GM23338 (cell line): ENCODE results near the gene FNDC3B. TPM values are rescaled to one million over a fixed set of nuclear protein-coding genes. Genes with fewer than 3 reads are reported as not detected.
A peak's percentile ranks its signal among the peaks of the same experiment; 100 is the strongest.

ENCODE experiments used
- ATAC-seq: fragments of 200-7000 bp; cut with Tn5 transposase; 3 replicates; pipeline ENCODE4 v1.9.1; 2020
- DNase-seq: peaks from one replicate; pipeline ENCODE4 v3.0.0-alpha.2; 2015; ENCODE audit warnings: low spot score
- H2AFZ ChIP-seq: fragments of 200-600 bp; sonication (generic); 2 replicates; pipeline ENCODE4 v1.8.0; 2016; ENCODE audit warnings: antibody characterized with exemption, mild to moderate bottlenecking, moderate library complexity
- H3F3A ChIP-seq: fragments of 200-600 bp; sonication (generic); replicated peaks from 2 replicates; pipeline ENCODE4 v1.8.0; 2017; ENCODE audit warnings: antibody characterized with exemption, mixed run types, low read depth
- H3K27ac ChIP-seq: fragments of 200-600 bp; sonication (generic); 2 replicates; pipeline ENCODE4 v1.6.1; 2016; ENCODE audit warnings: low read depth
- H3K27me3 ChIP-seq: fragments of 200-600 bp; sonication (generic); 2 replicates; pipeline ENCODE4 v1.8.0; 2016; ENCODE audit warnings: mild to moderate bottlenecking, mixed run types, moderate library complexity; ENCODE audit not compliant: insufficient read depth
- H3K36me3 ChIP-seq: fragments of 200-600 bp; sonication (generic); 2 replicates; pipeline ENCODE4 v1.8.0; 2016; ENCODE audit warnings: mild to moderate bottlenecking; ENCODE audit not compliant: insufficient read depth
- H3K4me1 ChIP-seq: fragments of 200-600 bp; sonication (generic); 2 replicates; pipeline ENCODE4 v1.8.0; 2016; ENCODE audit warnings: mild to moderate bottlenecking, moderate library complexity; ENCODE audit not compliant: insufficient read depth
- H3K4me2 ChIP-seq: fragments of 200-600 bp; sonication (generic); 2 replicates; pipeline ENCODE4 v1.7.1; 2017; ENCODE audit warnings: mixed run types
- H3K4me3 ChIP-seq: fragments of 200-600 bp; sonication (generic); 2 replicates; pipeline ENCODE4 v1.6.1; 2016; ENCODE audit warnings: mixed run types
- H3K79me2 ChIP-seq: fragments of 200-600 bp; sonication (generic); replicated peaks from 2 replicates; pipeline ENCODE4 v1.8.0; 2017; ENCODE audit warnings: mild to moderate bottlenecking; ENCODE audit not compliant: insufficient read depth
- H3K9me2 ChIP-seq: fragments of 200-600 bp; sonication (generic); 2 replicates; pipeline ENCODE4 v1.8.0; 2017; ENCODE audit not compliant: insufficient read depth
- H4K20me1 ChIP-seq: fragments of 200-600 bp; sonication (generic); replicated peaks from 2 replicates; pipeline ENCODE4 v1.8.0; 2017; ENCODE audit warnings: mild to moderate bottlenecking; ENCODE audit not compliant: insufficient read depth
- H3K27ac Mint-ChIP-seq: 2 replicates; pipeline ENCODE4 v1.8.0; 2020; ENCODE audit warnings: inconsistent platforms, mild to moderate bottlenecking, moderate library complexity, mixed read lengths
- H3K27me3 Mint-ChIP-seq: 3 replicates; pipeline ENCODE4 v1.8.0; 2022; ENCODE audit warnings: low read depth, mild to moderate bottlenecking, moderate library complexity, mixed read lengths, inconsistent platforms; ENCODE audit not compliant: insufficient read depth, poor library complexity
- H3K36me3 Mint-ChIP-seq: 3 replicates; pipeline ENCODE4 v1.8.0; 2021; ENCODE audit warnings: low read depth, mild to moderate bottlenecking, inconsistent platforms, moderate library complexity, mixed read lengths
- H3K4me1 Mint-ChIP-seq: 3 replicates; pipeline ENCODE4 v1.8.0; 2020; ENCODE audit warnings: mild to moderate bottlenecking, inconsistent platforms, mixed read lengths
- H3K4me3 Mint-ChIP-seq: 3 replicates; pipeline ENCODE4 v1.8.0; 2021; ENCODE audit warnings: moderate library complexity, mild to moderate bottlenecking, inconsistent platforms, mixed read lengths
- H3K9me3 Mint-ChIP-seq: 3 replicates; pipeline ENCODE4 v1.8.0; 2020; ENCODE audit warnings: moderate library complexity, mild to moderate bottlenecking, inconsistent platforms, mixed read lengths
- CREB1 ChIP-seq: fragments of 250-450 bp; sonication (Bioruptor Pico); IDR thresholded peaks from 2 replicates; pipeline ENCODE4 v1.5.0; 2020; ENCODE audit warnings: low read depth, mild to moderate bottlenecking, moderate library complexity
- ETS1 ChIP-seq: IDR thresholded peaks from 2 replicates; pipeline ENCODE4 v1.6.1; 2016; ENCODE audit warnings: antibody characterized with exemption
- EZH2phosphoT487 ChIP-seq: fragments of 200-600 bp; sonication (generic); IDR thresholded peaks from one replicate; pipeline ENCODE4 v1.8.1; 2018; ENCODE audit warnings: antibody characterized with exemption; ENCODE audit not compliant: unreplicated experiment
- JUNB ChIP-seq: IDR thresholded peaks from one replicate; pipeline ENCODE4 v1.6.1; 2016; ENCODE audit warnings: antibody characterized with exemption; ENCODE audit not compliant: unreplicated experiment
- POLR2AphosphoS5 ChIP-seq: IDR thresholded peaks from 2 replicates; pipeline ENCODE4 v1.6.1; 2016; ENCODE audit warnings: antibody characterized with exemption, low read depth
- REST ChIP-seq: IDR thresholded peaks from one replicate; pipeline ENCODE4 v1.6.1; 2018; ENCODE audit warnings: antibody characterized with exemption; ENCODE audit not compliant: unreplicated experiment
- STAT1 ChIP-seq: IDR thresholded peaks from one replicate; pipeline ENCODE4 v1.6.1; 2016; ENCODE audit warnings: antibody characterized with exemption; ENCODE audit not compliant: unreplicated experiment
- ZNF331 ChIP-seq: fragments of 250-450 bp; sonication (Bioruptor Pico); IDR thresholded peaks from 2 replicates; pipeline ENCODE4 v1.5.0; 2020; ENCODE audit warnings: low read depth, mild to moderate bottlenecking, moderate library complexity
- polyA plus RNA-seq: library from polyadenylated mRNA; unstranded; fragments of >200 nt; fragmentation: Nextera tagmentation; extraction: Ambion mirVana; gene quantifications from 2 replicates; pipeline ENCODE4 v1.2.1, GENCODE V29; 2016
- total RNA-seq: library from RNA; depleted of rRNA; stranded (reverse); fragments of >200 nt; shearing (Covaris generic); gene quantifications from 2 replicates; pipeline ENCODE4 v1.2.3, GENCODE V29; 2014

Gene FNDC3B
- total and polyA plus RNA-seq, 2 experiments from 2014 or later, result 19.1 to 55.4 TPM

DNA sequence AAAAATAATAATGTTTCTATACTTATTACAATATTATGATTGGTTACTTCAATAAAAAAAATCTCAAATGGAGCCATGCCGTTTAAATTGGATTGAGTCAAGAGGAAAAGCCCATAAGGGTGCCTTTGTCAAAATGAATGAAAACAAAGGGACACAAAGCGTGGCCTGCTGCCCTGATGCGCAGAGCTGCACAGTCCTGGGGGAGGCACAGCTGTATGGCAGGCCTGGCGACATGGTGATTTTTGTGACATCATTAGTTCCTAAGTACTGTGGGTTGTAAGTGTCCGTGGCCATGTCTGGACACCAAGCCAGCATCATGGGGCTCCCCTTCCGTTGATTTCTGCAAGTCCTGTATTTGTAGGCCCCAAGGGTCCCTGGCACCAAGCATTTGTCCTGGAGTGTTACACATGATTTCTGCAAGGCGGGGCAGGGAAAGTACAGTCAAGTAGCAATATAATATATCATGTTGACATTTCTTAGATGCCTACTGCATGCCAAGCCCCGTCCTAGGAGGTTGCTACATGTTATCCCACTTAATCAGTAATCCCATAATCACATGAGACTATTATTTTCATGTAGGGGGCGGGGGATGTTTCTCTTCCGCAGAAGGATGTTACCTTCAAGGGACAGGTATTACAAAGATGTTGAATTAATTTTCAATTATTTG lies 349.2 kb downstream of the FNDC3B start (continued):
- TF ChIP-seq REST, result no peak
- TF ChIP-seq JUNB, result no peak
- no peak for TF ChIP-seq POLR2AphosphoS5

GRCh38 chr3:172390792-172391191 lies 351.4 kb downstream of the FNDC3B start:
- H3K4me3 ChIP-seq, result no peak overlapping the region
- DNase-seq (no peak), ATAC-seq (no peak)
- no peak overlapping the region for H2AFZ ChIP-seq
- no peak overlapping the region for H3K27ac ChIP-seq
- Mint-ChIP-seq H3K36me3 (peaks cover 17% of the 10 kb centered on the region; the same call in 2 of the 3 replicates), H3K4me3 (no peak overlapping the region), H3K9me3 (peaks cover 3% of the 10 kb centered on the region; the same call in 2 of the 3 replicates), H3K27ac (no peak overlapping the region; the same call in 1 of the 2 replicates), H3K27me3 (peaks cover 6% of the 10 kb centered on the region), H3K4me1 (peaks cover 12% of the 10 kb centered on the region; the same call in 2 of the 3 replicates)
- H3K9me2 ChIP-seq, result no peaks in the 10 kb centered on the region
- H3K4me2 ChIP-seq, result no peak overlapping the region
- H4K20me1 ChIP-seq, result no peaks in the 10 kb centered on the region
- no peaks in the 10 kb centered on the region for H3K27me3 ChIP-seq
- H3F3A ChIP-seq, result no peaks in the 10 kb centered on the region
- H3K36me3 ChIP-seq, result no peaks in the 10 kb centered on the region
- H3K4me1 ChIP-seq, result peaks cover 11% of the 10 kb centered on the region; the same call in 1 of the 2 replicates
- no peak for TF ChIP-seq ETS1
- H3K79me2 ChIP-seq, result no peaks in the 10 kb centered on the region

DNA sequence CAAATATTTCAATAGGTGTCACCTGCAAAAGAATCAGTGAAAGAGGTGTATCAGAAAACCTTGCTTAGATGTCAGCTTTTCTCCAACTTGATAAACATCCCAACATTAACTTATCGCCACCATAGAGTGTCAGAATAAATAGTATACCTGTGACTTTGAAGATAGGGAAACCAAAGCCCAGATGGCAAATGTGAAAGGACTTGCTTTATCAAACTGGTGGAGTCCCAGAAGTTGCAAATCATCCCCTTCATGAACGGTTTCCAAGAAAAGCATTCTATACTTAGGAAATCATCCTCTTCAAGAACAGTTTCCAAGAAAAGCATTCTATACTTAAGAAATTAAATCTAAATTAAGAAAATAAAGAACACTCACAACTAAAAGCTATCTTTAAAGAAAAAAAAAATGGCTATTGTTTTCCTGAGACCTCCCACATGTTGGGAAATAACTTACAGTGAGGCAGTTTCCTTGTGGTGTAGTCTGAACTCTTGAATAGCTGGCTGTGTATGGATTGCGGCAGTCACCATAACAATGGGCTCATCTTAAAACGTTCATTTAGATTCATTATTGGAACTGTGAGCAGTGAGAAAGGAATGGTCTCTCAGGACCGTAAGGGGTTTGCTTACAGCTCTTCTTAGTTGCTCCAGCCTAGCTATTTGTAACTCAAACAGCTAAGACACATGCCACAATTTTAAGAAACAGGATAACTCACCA lies 352.4 kb downstream of the FNDC3B start:
- Mint-ChIP-seq H3K36me3 (peaks cover 17% of the 10 kb centered on the region; the same call in 2 of the 3 replicates), H3K9me3 (peaks cover 3% of the 10 kb centered on the region; the same call in 2 of the 3 replicates), H3K4me3 (no peak overlapping the region), H3K4me1 (peaks cover 12% of the 10 kb centered on the region; the same call in 2 of the 3 replicates), H3K27ac (0 out of 2 replicates have a peak overlapping the region, but pooled peaks have one; percentile 67), H3K27me3 (peaks cover 6% of the 10 kb centered on the region)
- Histone ChIP-seq H3K79me2 (no peaks in the 10 kb centered on the region), H3F3A (no peaks in the 10 kb centered on the region), H4K20me1 (no peaks in the 10 kb centered on the region), H3K4me2 (no peak overlapping the region), H2AFZ (no peak overlapping the region), H3K4me3 (no peak overlapping the region), H3K27ac (peak overlapping the region; percentile 63; the same call in 1 of the 2 replicates), H3K27me3 (no peaks in the 10 kb centered on the region), H3K4me1 (peaks cover 11% of the 10 kb centered on the region; the same call in 1 of the 2 replicates), H3K36me3 (no peaks in the 10 kb centered on the region), H3K9me2 (no peaks in the 10 kb centered on the region)
- no peak for DNase-seq
- no peak for ATAC-seq
- no peak for TF ChIP-seq STAT1
- TF ChIP-seq CREB1 (CRISPR knock-in tag), result no peak
- no peak for TF ChIP-seq ZNF331 (CRISPR knock-in tag)
- TF ChIP-seq POLR2AphosphoS5, result no peak
- no peak for TF ChIP-seq EZH2phosphoT487
